Thyroid gland (tissue), 4 donors: Measurements from ENCODE around the gene HS3ST3A1.

Experiments used
- CTCF ChIP-seq, 6 experiments: fragments of 200-600 bp in 3 of 6; fragments of 450-650 bp in 3 of 6; sonication (generic) in 3 of 6; IDR thresholded peaks; one replicate each; pipeline ENCODE4 v1.5.1; 2016 to 2019; ENCODE audit warnings: antibody characterized with exemption in 6 of 6, mild to moderate bottlenecking in 2 of 6, inconsistent platforms in 1 of 6, moderate library complexity in 1 of 6
- POLR2A ChIP-seq, 2 donors: fragments of 450-650 bp; IDR thresholded peaks; one replicate each; pipeline ENCODE4 v1.6.1; 2017; ENCODE audit warnings: antibody characterized with exemption in 2 of 2, mild to moderate bottlenecking in 2 of 2, moderate library complexity in 1 of 2

DNA sequence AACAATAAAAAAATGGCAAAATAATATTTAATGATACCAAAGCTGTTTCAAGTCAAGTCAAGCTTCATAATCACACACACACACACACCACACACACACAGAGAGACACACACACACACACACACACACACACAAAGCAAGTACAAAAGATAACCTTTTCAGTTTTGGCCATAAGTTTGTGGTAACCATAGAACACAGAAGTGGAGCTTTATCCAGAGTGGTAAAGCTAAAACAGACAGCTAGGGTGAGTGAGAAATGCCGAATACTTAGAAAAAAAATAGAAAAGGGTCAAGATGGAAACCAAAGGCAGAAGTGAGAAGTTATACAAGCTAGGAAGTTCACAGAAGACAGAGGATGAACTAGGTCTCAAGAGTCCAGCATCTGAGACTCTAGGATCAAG lies 79.0 kb downstream of the HS3ST3A1 start:
- no peak for TF ChIP-seq CTCF (IDR thresholded peaks at IDR 0.05)
- no peak for TF ChIP-seq POLR2A (IDR thresholded peaks at IDR 0.05)
